Measurements from ENCODE around the gene SNRNP200. TPM values are rescaled to one million over a fixed set of nuclear protein-coding genes. Genes with fewer than 3 reads are reported as not detected.

Gene SNRNP200
- total and polyA plus RNA-seq, 8 donors: 31.2 to 184 (median 78.5) TPM

DNA sequence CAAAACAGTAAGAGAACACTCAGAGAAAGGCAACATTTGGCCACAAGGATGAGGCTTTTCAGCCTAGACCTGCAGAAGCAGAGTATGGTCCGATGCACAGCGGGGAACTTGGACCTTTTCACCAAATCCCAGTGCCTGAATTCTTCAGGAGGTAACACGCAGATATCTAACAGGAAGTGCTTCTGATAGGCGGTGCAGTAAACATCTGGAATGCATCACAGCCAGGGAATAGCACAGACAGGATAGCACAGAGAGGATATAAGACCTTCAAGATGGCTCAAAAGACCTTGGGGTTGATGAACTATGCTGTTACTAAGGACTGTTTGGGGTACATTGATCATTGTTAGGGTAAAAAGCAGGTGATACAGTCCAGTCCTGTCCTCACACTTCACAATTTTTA lies 41.3 kb downstream of the SNRNP200 start:
- TF ChIP-seq POLR2AphosphoS5 (IDR thresholded peaks at IDR 0.05): no peak
- TF ChIP-seq, protein P1, sequence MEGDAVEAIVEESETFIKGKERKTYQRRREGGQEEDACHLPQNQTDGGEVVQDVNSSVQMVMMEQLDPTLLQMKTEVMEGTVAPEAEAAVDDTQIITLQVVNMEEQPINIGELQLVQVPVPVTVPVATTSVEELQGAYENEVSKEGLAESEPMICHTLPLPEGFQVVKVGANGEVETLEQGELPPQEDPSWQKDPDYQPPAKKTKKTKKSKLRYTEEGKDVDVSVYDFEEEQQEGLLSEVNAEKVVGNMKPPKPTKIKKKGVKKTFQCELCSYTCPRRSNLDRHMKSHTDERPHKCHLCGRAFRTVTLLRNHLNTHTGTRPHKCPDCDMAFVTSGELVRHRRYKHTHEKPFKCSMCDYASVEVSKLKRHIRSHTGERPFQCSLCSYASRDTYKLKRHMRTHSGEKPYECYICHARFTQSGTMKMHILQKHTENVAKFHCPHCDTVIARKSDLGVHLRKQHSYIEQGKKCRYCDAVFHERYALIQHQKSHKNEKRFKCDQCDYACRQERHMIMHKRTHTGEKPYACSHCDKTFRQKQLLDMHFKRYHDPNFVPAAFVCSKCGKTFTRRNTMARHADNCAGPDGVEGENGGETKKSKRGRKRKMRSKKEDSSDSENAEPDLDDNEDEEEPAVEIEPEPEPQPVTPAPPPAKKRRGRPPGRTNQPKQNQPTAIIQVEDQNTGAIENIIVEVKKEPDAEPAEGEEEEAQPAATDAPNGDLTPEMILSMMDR (IDR thresholded peaks at IDR 0.05): no peak
- TF ChIP-seq EP300 (IDR thresholded peaks at IDR 0.05): no peak
- no peak for TF ChIP-seq POLR2A (IDR thresholded peaks at IDR 0.05)
- H3K27ac ChIP-seq: peak overlapping the region in 1 of 5 donors; percentile 90
- peaks cover 13 to 44% (median 36%) of the 10 kb centered on the region in 4 donors for H3K36me3 ChIP-seq
- H3K9me3 ChIP-seq: no peaks in the 10 kb centered on the region
- H3K4me1 ChIP-seq: peaks cover 60 to 76% (median 74%) of the 10 kb centered on the region in 4 donors
- intact Hi-C loops (cut with DNase I; ENCODE audit: low total_unique reads): loop anchor here (10.0 kb wide), 1 partner anchor 49 kb away; no protein-coding TSS in a partner anchor
- no peak for DNase-seq
- peak overlapping the region; percentile 91 to 100 (median 98) for H3K4me3 ChIP-seq
- H3K27me3 ChIP-seq: no peaks in the 10 kb centered on the region
- 58 to 67% (median 64%) methylated on average over 4 of the region's 4 CpGs for whole genome bisulfite sequencing, 5 donors

DNA sequence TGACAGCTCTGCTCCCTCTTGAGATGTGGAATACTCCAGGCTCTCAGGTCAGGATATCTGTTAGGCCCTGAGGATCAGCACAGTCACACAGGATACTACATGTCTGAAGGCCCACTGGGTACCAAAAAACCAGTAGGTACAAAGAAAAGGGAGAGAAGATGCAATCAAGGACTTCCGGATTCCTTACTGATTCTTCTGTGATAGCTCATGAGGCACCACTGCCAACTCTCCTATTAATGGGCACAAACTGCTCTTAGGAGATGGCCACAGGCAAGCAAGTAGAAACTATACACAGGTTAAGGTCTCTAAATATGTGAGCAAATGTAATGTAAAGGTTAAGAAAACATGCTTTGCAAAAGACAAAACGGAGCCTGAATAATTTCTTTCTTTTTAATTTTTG lies 43.0 kb downstream of the SNRNP200 start:
- WGBS, 5 donors: 54 to 74% (median 60%) methylated on average over 2 of the region's 2 CpGs
- peaks cover 63 to 85% (median 84%) of the 10 kb centered on the region in 4 donors for H3K4me1 ChIP-seq
- TF ChIP-seq, protein P1 (IDR thresholded peaks at IDR 0.05): no peak
- TF ChIP-seq EP300 (IDR thresholded peaks at IDR 0.05) (no peak), POLR2AphosphoS5 (IDR thresholded peaks at IDR 0.05) (no peak), POLR2A (IDR thresholded peaks at IDR 0.05) (no peak)
- no peaks in the 10 kb centered on the region for H3K9me3 ChIP-seq
- H3K36me3 ChIP-seq: peaks cover 0 to 44% (median 29%) of the 10 kb centered on the region in 4 donors
- DNase-seq: no peak
- H3K4me3 ChIP-seq: no peak overlapping the region
- peak overlapping the region in 4 of 5 donors; percentile 80 to 94 (median 84) for H3K27ac ChIP-seq
- intact Hi-C loops (cut with DNase I; ENCODE audit: low total_unique reads): loop anchor here (10.0 kb wide), 1 partner anchor 48 kb away; no protein-coding TSS in a partner anchor
- H3K27me3 ChIP-seq: no peaks in the 10 kb centered on the region

DNA sequence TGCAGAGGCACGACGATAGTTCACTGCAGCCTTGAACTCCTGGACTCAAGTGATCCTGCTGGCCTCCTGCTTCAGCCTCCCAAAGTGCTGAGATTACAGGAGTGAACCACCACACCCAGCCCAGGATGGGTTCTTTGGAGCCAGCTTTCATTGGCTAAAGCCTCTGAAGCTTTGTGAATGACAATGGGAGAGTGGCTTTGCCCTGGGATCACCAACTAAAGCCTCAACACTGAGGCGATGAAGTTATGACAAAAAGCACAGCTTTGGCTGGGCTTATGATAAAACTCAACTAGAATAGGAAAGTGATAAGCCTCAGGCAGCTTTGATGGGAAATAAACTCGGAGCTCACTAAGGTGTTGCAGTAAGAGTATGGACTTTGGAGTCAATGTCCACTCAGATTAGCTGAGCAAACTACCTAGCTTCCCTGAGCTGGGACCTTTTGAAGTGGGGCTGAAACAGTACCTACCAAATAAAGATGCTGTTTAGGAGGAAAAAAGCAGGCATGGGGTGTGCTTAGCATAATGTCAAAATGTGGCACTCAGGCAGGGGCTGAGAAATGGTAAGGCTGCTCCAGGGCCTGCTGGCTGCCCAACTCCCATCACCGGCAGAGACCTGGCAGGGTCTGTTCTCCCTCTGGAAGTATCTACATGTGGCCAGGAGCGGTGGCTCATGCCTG lies 43.9 kb downstream of the SNRNP200 start:
- intact Hi-C loops (cut with DNase I; ENCODE audit: low total_unique reads): loop anchor here (10.0 kb wide), 1 partner anchor 47 kb away; no protein-coding TSS in a partner anchor
- H3K27ac ChIP-seq: peak overlapping the region; percentile 72 to 94 (median 81)
- H3K4me1 ChIP-seq: peaks cover 56 to 84% (median 76%) of the 10 kb centered on the region in 4 donors
- no peaks in the 10 kb centered on the region for H3K9me3 ChIP-seq
- DNase-seq: peak in 1 of 2 donors; percentile 66
- H3K4me3 ChIP-seq: no peak overlapping the region
- 56 to 83% (median 58%) methylated on average over 6 of the region's 6 CpGs for WGBS, 5 donors
- peaks cover 0 to 50% (median 33%) of the 10 kb centered on the region in 4 donors for H3K36me3 ChIP-seq
- H3K27me3 ChIP-seq: no peaks in the 10 kb centered on the region
- TF ChIP-seq POLR2AphosphoS5 (IDR thresholded peaks at IDR 0.05) (no peak), POLR2A (IDR thresholded peaks at IDR 0.05) (no peak), EP300 (IDR thresholded peaks at IDR 0.05) (no peak)
- TF ChIP-seq, protein P1 (IDR thresholded peaks at IDR 0.05): no peak

DNA sequence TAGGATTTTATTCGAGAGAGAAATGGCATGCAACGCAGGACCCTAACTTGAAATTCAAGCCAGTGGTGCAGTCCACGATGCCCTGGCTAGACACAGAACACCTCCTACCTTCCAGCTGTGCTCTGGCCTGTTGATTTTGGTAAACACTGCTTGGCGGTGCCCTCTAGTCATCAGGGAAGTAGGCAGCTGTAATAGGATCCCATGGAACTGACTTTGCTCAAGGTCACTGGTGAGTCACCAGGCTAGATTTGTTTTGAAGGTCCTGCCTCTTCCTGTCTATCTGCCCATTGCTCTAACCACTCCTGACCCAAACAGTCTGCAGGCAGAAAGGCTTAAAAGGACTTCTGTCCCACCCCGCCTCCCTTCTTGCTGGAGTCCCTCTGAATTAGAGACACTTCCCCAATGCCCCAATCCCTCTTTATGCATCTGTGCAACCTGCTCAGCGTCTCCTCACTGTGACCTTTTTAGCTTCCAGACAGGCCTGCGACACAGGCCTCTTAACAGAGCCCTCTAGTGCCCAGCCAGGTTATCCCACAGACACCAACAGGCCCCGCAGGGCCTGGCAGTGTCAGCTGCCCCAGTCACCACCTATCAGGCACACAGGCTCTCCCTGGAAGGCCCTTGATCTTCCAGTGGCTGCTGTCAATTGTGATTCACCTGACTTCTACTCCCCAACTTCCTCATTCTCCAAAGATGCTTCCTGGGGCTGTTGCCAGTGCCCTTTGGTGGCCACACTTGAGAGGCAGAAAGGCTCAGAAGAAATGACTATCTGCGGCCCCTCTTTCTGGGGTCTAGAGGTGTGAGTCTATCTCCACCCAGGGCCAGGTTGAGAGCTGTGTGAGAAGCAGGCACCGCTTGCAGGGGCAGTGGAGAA lies 44.7 kb downstream of the SNRNP200 start:
- Histone ChIP-seq H3K4me1 (peaks cover 56 to 89% (median 74%) of the 10 kb centered on the region in 4 donors), H3K27ac (peak overlapping the region; percentile 72 to 94 (median 81)), H3K36me3 (peaks cover 3 to 58% (median 41%) of the 10 kb centered on the region in 4 donors), H3K4me3 (peak overlapping the region in 1 of 4 donors; percentile 24), H3K9me3 (no peaks in the 10 kb centered on the region), H3K27me3 (no peaks in the 10 kb centered on the region)
- peak; percentile 70 to 87 for DNase-seq
- TF ChIP-seq POLR2AphosphoS5 (IDR thresholded peaks at IDR 0.05) (peak; percentile 25 to 86 (median 44)), EP300 (IDR thresholded peaks at IDR 0.05) (no peak), POLR2A (IDR thresholded peaks at IDR 0.05) (no peak)
- TF ChIP-seq, protein P1 (IDR thresholded peaks at IDR 0.05): peak in 1 of 7 experiments; percentile 18
- intact Hi-C loops (cut with DNase I; ENCODE audit: low total_unique reads): loop anchor here (10.0 kb wide), 1 partner anchor 46 kb away; no protein-coding TSS in a partner anchor
- WGBS, 5 donors: 41 to 49% (median 46%) methylated on average over 10 of the region's 10 CpGs
